ENCODE results near the gene RC3H2.
"Not testable (repeated sequence)": the region's sequence is repeated elsewhere in the genome, so short reads cannot be mapped to it uniquely, and the experiment has no call there.

The RC3H2 gene

GRCh38 chr9:122844137-122844536 lies 61.0 kb downstream of the RC3H2 start:
- no peak overlapping the region for H3K9ac ChIP-seq (ENCODE audit: low read depth, low read length)
- no peak for ATAC-seq (ENCODE audit: insufficient read depth, low read depth)
- no peak overlapping the region for H3K4me3 ChIP-seq (ENCODE audit: low read depth in 1 of 2, low read length in 2 of 2)
- H3K4me2 ChIP-seq (ENCODE audit: insufficient read depth, low read length) = no peak overlapping the region
- no peaks in the 10 kb centered on the region for H3K27me3 ChIP-seq (ENCODE audit: insufficient read depth, low read length, poor library complexity)
- peaks cover 26% of the 10 kb centered on the region; the same call in 1 of the 2 replicates for H3K36me3 ChIP-seq (ENCODE audit: insufficient read depth, low read length)
- no peaks in the 10 kb centered on the region for H3K9me3 ChIP-seq (ENCODE audit: insufficient read depth, low read length, severe bottlenecking)
- no peaks in the 10 kb centered on the region for H3K79me2 ChIP-seq (ENCODE audit: insufficient read depth, low read length)
- no peak for DNase-seq
- H2AFZ ChIP-seq (ENCODE audit: low read depth, low read length) = no peak overlapping the region
- no peak overlapping the region for H3K27ac ChIP-seq (ENCODE audit: low read length)
- H3K4me1 ChIP-seq (ENCODE audit: insufficient read depth, low read length) = no peaks in the 10 kb centered on the region
- no peak for TF ChIP-seq CTCF (IDR thresholded peaks at IDR 0.05; ENCODE audit: borderline replicate concordance, extremely low read depth, low read length, poor library complexity, severe bottlenecking)
- H4K20me1 ChIP-seq (ENCODE audit: insufficient read depth, low read length) = no peaks in the 10 kb centered on the region

GRCh38 chr9:122841501-122841900 lies 63.7 kb downstream of the RC3H2 start:
- DNase-seq = no peak
- Histone ChIP-seq H3K9me3 (ENCODE audit: insufficient read depth, low read length, severe bottlenecking) (no peaks in the 10 kb centered on the region), H4K20me1 (ENCODE audit: insufficient read depth, low read length) (no peaks in the 10 kb centered on the region), H3K79me2 (ENCODE audit: insufficient read depth, low read length) (no peaks in the 10 kb centered on the region), H3K27me3 (ENCODE audit: insufficient read depth, low read length, poor library complexity) (no peaks in the 10 kb centered on the region), H3K4me2 (ENCODE audit: insufficient read depth, low read length) (no peak overlapping the region), H2AFZ (ENCODE audit: low read depth, low read length) (no peak overlapping the region), H3K9ac (ENCODE audit: low read depth, low read length) (no peak overlapping the region), H3K4me3 (ENCODE audit: low read depth in 1 of 2, low read length in 2 of 2) (no peak overlapping the region), H3K36me3 (ENCODE audit: insufficient read depth, low read length) (peaks cover 4% of the 10 kb centered on the region; the same call in 1 of the 2 replicates), H3K4me1 (ENCODE audit: insufficient read depth, low read length) (no peaks in the 10 kb centered on the region), H3K27ac (ENCODE audit: low read length) (no peak overlapping the region)
- no peak for ATAC-seq (ENCODE audit: insufficient read depth, low read depth)
- TF ChIP-seq CTCF (IDR thresholded peaks at IDR 0.05; ENCODE audit: borderline replicate concordance, extremely low read depth, low read length, poor library complexity, severe bottlenecking) (no peak), EZH2 (IDR thresholded peaks at IDR 0.05; ENCODE audit: borderline replicate concordance, low read depth, low read length, severe bottlenecking) (no peak)

- not testable (repeated sequence) for H3K9ac ChIP-seq (ENCODE audit: low read depth, low read length); H4K20me1 ChIP-seq (ENCODE audit: insufficient read depth, low read length); H3K36me3 ChIP-seq (ENCODE audit: insufficient read depth, low read length); H3K27me3 ChIP-seq (ENCODE audit: insufficient read depth, low read length, poor library complexity); H3K4me2 ChIP-seq (ENCODE audit: insufficient read depth, low read length); H3K79me2 ChIP-seq (ENCODE audit: insufficient read depth, low read length); H3K4me3 ChIP-seq (ENCODE audit: low read depth in 1 of 2, low read length in 2 of 2); ATAC-seq (ENCODE audit: insufficient read depth, low read depth); H3K9me3 ChIP-seq (ENCODE audit: insufficient read depth, low read length, severe bottlenecking); H3K27ac ChIP-seq (ENCODE audit: low read length); DNase-seq; H2AFZ ChIP-seq (ENCODE audit: low read depth, low read length)
- peaks cover 15% of the 10 kb centered on the region for H3K4me1 ChIP-seq (ENCODE audit: insufficient read depth, low read length)
Measured at GRCh38 chr9:122838441-122838840, 66.7 kb downstream of the RC3H2 start.

- H4K20me1 ChIP-seq (ENCODE audit: insufficient read depth, low read length) = no peaks in the 10 kb centered on the region
- no peak overlapping the region for H3K4me2 ChIP-seq (ENCODE audit: insufficient read depth, low read length)
- no peaks in the 10 kb centered on the region for H3K9me3 ChIP-seq (ENCODE audit: insufficient read depth, low read length, severe bottlenecking)
- DNase-seq (no peak), ATAC-seq (ENCODE audit: insufficient read depth, low read depth) (no peak)
- H3K79me2 ChIP-seq (ENCODE audit: insufficient read depth, low read length) = no peaks in the 10 kb centered on the region
- no peak overlapping the region for H3K4me3 ChIP-seq (ENCODE audit: low read depth in 1 of 2, low read length in 2 of 2)
- H3K27me3 ChIP-seq (ENCODE audit: insufficient read depth, low read length, poor library complexity) = no peaks in the 10 kb centered on the region
- H3K27ac ChIP-seq (ENCODE audit: low read length) = no peak overlapping the region
- H2AFZ ChIP-seq (ENCODE audit: low read depth, low read length) = no peak overlapping the region
- peaks cover 15% of the 10 kb centered on the region for H3K4me1 ChIP-seq (ENCODE audit: insufficient read depth, low read length)
- no peaks in the 10 kb centered on the region for H3K36me3 ChIP-seq (ENCODE audit: insufficient read depth, low read length)
- no peak overlapping the region for H3K9ac ChIP-seq (ENCODE audit: low read depth, low read length)
- TF ChIP-seq CTCF (IDR thresholded peaks at IDR 0.05; ENCODE audit: borderline replicate concordance, extremely low read depth, low read length, poor library complexity, severe bottlenecking) (no peak), EZH2 (IDR thresholded peaks at IDR 0.05; ENCODE audit: borderline replicate concordance, low read depth, low read length, severe bottlenecking) (no peak)
Measured at GRCh38 chr9:122837266-122837850, 67.8 kb downstream of the RC3H2 start.

Data from DND-41 (cell line).